ENCODE results near the gene PGBD5. TPM values are rescaled to one million over a fixed set of nuclear protein-coding genes. Genes with fewer than 3 reads are reported as not detected.

Gene PGBD5
- total RNA-seq, 1 donor from 2014 or later: under 0.01 TPM

DNA sequence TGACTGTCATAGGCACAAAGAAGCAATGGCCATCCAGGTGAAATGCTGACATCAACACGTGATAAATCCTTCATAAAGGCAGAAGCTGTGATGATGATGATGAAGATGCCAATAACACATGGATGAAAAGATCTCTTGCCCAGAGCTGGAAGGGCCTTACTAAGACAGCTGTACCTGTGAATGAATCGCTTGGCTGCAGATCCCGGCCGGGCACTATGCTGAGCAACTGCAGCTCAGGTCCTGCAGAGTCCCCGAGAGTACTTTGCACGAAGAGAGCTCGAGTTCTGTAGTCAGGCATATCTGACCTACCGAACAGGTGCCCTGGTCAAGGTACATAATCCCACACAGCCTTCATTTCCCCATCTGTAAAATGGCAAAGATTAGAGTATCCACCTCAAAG, 48.8 kb downstream of the PGBD5 start:
- DNase-seq (ENCODE audit: low read depth in 2 of 2): no peak

DNA sequence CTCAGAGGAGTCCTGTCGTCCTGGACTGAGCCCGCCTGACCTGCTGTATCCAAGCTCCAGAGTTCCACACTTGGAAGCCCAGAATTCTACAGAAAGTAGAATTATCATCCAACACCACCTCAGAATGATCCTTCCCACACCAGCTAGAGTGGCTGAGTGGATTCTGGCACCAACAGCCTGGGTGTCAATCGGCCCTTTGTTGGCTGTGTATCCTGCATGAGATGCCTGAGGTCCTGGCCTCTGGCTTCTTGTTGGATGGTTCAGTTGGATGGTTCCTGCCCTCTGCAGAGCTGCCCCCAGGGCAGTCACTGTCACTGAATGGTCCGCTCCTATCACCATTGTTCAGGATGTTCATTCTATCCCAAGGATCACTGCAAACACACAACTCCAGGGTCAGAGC, 49.8 kb downstream of the PGBD5 start:
- DNase-seq (ENCODE audit: low read depth in 2 of 2): no peak

GRCh38 chr1:230375780-230376179, 50.4 kb downstream of the PGBD5 start:
- no peak for DNase-seq (ENCODE audit: low read depth in 2 of 2)

DNA sequence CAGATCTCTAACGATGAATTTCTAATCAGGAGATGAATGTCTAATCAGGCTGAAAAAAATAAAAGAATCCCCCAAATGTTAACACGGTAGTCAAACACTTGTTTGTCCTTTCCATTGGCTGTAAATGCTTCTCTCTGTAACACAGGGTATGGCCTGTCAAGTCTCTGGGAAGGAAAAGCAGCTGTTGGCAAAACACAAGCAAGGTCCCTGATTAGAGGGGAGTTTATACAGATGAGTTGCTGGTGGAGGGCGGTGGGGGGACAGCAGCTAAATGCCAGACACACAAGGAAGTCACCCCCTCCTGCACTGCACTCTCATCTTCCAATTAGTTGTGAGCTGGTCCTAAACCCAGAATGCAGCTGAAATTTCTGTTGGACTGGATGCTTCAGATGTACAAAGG, 51.0 kb downstream of the PGBD5 start:
- no peak for DNase-seq (ENCODE audit: low read depth in 2 of 2)

- DNase-seq (ENCODE audit: low read depth in 2 of 2): no peak
These were observed 54.0 kb downstream of the PGBD5 start for GRCh38 chr1:230371923-230372703.

- no peak for DNase-seq (ENCODE audit: low read depth in 2 of 2)
These were observed 56.0 kb downstream of the PGBD5 start for GRCh38 chr1:230370109-230370508.

GRCh38 chr1:230368871-230369270, 57.3 kb downstream of the PGBD5 start:
- no peak for DNase-seq (ENCODE audit: low read depth in 2 of 2)

DNA sequence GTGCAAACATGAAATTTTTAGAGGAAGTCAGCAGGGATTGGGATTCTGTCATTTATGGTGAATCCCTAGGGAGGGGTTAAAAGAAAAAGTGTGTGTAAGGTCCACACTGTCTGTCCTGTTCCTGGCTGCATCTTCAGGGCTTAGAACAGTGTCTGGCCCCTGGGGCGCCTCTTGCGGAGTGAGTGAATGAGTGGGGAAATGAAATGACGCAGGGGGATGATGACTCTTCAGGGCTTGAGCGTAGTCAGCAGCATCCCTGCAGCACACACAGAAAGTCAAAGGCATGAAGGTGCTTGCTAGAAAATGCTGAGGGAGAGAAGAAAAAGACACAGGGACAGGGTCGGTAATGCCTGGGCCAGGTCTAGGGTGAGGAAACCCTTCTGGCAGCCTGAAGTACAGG, 57.8 kb downstream of the PGBD5 start:
- DNase-seq (ENCODE audit: low read depth in 2 of 2): no peak

DNA sequence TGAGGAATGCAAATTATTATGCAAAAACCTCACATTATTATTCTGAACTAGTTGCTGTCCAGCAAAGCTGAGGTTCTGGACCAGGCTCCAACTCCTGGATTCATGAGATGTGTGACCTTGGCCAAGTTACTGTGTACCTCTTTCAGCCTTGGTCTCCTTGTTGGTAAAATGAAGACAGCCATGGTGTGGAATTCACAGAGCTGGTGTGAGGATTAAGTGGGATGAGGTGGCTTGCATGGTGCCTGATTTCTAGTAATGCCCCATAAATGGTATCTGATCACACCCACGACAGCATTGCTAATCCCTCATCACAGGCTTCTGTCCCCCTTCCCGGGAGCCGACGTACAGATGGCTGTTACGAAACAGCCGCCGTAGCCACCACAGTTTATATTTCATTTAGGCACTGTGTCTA, 59.6 kb downstream of the PGBD5 start:
- no peak for DNase-seq (ENCODE audit: low read depth in 2 of 2)

DNA sequence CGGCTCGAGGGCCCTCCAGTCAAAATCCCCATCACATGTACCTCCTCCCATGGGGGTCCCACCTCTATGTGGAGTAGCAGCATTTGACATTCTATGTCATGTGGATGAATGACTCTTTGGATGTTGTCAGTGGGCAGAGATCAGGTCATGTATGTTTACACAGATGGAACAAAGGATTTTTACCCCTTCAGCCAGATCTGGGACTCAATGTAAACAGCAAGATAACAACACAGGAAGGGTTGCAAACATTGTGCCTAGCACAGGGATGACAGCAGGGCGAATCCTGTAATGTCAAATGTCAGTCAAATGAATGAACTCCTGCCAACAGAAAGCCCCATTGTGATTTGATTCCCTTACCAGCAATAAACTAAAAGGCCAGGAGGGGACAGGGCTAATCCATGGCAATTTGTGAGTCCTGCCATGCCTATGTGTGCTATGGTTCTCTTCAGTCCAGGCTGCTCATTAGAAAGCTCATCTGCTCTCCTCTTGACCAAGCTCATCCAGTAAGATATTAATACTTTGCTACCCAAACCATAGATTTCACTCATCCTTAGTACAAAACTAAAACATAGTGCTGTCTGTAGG, 60.3 kb downstream of the PGBD5 start:
- no peak for DNase-seq (ENCODE audit: low read depth in 2 of 2)

GRCh38 chr1:230362949-230363348, 63.2 kb downstream of the PGBD5 start:
- DNase-seq (ENCODE audit: low read depth in 2 of 2): no peak

- DNase-seq (ENCODE audit: low read depth in 2 of 2): no peak
These were observed 64.2 kb downstream of the PGBD5 start for GRCh38 chr1:230361941-230362340.

DNA sequence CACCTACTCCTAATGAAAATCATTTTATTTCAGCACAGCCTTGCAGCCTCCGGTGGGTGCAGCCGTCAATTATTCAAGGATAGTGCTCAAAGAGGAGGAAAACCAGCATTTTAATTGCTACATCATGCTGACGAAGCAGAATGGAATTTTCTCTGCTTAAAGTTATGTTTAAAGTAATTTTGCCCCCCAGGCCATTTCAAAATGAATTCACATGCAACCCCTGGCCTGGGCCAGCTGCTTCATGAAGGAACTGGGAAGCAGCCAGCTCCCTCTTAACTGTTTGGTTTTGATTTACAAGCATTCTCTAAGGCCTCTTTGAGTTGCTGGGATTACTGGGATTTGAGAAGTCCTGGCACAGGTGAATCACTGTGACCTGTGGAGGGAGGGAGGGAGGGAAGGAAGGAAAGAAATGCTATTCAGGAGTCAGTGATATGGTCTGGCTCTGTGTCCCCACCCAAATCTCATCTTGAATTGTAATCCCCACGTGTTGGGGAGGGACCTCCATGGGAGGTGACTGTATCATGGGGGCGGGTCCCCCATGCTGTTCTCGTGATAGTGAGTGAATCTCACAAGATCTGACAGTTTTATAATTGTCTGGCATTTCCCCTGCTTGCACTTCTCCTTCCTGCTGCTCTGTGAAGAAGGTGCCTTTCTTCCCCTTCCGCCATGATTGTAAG, 66.0 kb downstream of the PGBD5 start:
- no peak for DNase-seq (ENCODE audit: low read depth in 2 of 2)

DNA sequence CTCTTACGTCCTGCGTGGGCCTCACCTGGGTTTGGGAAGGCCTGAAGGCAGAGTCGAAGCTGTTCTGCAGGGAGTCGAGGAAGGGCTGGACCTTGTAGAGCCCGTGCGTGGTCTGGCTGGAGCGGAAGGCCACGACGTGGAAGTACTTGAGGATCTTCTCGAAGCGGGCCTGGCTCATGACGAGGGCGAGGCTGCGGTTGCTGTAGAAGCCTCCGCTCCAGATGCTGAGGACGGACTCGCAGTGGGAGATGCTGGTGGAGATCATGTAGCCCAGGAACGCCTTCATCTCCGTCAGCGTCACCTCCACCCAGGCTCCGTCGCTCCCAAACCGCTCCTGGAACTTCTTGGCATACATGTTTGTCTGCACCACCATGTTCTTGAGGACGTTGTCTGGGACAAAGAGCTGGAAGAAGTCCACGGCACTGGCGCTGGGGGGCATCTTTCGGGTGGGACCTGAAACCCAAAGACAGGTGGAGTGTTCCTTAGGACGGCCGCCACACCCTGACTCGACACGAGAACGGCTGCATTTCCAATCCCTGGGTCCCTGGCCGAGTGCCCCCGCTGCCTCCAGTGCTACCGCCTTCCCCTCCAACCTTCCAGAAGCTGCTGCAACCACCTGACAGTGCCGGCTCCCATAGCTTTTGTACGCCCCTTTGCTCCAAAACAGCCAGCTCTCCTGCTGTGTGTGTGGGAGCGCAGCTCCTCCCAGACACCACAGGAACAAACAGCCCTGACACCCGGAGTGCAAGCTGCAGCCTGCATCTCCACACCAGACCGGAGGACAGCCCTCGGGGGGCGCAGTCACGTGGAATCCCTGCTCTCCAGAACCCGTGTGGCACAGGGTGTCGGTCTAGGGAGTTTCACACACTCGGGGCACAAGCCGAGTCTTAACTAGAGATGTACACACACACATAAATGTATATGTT, 69.0 kb downstream of the PGBD5 start:
- no peak for DNase-seq (ENCODE audit: low read depth in 2 of 2)

GRCh38 chr1:230356190-230356589, 69.9 kb downstream of the PGBD5 start:
- DNase-seq (ENCODE audit: low read depth in 2 of 2): no peak

DNA sequence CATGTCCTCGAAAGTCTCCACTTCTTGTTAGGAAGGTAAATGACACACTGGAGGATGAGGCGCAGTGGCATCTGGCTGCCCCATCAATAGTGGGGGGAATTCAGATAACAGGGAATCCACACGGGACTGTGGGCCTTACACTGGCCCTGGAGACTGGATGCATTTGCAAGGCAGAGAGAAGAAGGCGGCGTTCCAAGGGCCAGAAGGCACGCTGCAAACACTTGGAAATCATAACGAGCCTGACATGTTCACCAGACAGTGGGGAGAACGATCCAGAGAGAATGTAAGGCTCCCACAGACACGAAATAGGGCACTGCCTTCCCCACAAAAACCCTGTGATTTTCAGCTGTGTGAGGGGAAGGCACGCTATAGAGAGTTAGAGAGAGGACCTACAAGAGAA, 70.5 kb downstream of the PGBD5 start:
- no peak for DNase-seq (ENCODE audit: low read depth in 2 of 2)

- no peak for DNase-seq (ENCODE audit: low read depth in 2 of 2)
These were observed 71.0 kb downstream of the PGBD5 start for GRCh38 chr1:230355128-230355527.

DNA sequence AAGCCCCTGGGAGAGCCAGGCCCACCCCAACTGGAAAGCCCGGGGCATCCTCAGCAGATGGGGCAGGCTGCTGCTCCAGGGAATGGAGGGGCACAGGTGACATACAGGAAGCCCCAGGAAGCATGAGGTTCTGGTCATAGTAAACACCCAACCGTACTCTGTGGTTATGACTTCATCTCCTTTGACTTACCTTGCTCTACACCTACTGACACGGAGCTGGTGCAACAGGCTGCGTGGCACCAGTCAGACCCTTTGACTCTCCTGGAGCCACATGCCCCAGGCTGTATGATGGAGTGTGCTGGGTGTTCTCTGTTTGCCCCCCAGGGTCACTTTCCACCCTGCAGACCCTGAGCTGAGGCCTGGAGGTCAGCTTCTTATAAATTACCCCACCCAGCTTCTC, 72.1 kb downstream of the PGBD5 start:
- DNase-seq (ENCODE audit: low read depth in 2 of 2): no peak

DNA sequence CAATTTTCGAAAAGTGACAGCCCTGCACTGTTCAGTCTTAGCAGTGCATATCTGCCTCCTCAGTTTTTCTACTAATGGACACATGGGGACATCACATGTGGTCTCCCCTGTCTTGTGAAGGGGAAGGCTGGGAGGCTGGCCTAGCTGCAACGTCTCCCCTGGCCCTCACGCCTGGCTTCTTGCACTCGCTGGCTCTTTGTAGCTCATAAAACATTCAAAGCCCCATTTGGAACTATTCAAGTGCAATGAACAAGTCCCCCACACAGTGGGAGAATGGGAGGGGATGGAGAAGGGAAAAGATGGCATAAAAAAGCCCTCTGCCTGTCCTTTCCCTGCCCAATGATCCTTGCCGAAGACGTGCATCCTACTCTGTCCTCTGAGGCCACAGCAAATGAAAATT, 73.6 kb downstream of the PGBD5 start:
- no peak for DNase-seq (ENCODE audit: low read depth in 2 of 2)

- DNase-seq (ENCODE audit: low read depth in 2 of 2): no peak
These were observed 74.1 kb downstream of the PGBD5 start for GRCh38 chr1:230351983-230352382.

- DNase-seq (ENCODE audit: low read depth in 2 of 2): no peak
These were observed 74.6 kb downstream of the PGBD5 start for GRCh38 chr1:230351514-230351913.

All from dermis microvascular lymphatic vessel endothelial cell (primary cell).